ENCODE results near the gene PARD6A.

The PARD6A gene

DNA sequence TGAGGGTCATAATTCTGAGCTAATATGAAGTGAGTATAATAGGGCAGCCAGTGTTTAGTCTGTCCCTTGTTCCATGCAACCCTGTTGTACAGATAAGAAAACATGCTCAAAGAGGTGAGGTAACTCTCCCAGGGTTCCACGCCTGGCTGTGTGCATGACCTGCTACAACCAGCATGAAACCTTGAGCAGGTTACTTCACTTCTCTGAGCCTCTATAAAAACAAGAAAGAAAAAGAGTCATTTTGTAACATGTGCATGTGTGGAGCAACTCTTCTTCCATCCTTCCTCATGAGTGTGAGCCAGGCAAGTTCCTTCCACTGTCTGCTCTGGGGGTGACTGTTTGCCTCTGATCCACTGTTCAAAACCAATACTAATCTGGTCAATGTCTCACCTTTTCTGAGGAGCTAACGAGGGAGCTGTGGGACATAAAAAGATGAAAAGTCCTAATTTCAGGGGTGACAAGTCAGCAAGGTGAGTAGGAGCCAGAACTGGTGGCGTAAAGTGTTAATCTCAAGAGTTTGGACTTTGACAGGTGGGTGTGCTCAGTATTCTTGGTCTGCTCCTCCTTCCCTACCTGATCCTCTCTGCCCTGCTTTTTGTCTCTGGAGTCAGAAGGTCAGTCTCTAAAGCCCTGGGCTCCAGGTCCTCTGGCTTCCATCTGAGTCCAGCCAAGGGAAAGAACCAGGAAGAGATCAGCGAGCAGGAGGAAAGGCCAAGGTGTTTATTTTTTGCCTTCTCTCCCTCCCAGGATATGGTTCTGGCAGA is 36.8 kb downstream of the PARD6A start:
- no peak for DNase-seq

DNA sequence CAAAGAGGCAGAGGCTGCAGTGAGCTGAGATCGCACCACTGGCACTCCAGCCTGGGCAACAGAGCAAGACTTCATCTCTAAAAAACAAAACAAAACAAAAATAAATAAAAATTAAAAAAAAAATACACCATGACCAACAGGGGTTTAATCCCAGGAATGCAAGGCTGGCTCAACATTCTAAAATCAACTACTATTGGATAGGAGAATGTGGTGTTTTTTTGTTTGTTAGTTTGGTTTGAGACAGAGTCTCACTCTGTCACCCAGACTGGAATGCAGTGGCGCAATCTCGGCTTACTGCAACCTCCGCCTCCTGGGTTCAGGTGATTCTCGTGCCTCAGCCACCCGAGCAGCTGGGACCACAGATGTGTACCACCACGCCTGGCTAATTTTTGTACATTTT is 38.5 kb downstream of the PARD6A start:
- DNase-seq: no peak

DNA sequence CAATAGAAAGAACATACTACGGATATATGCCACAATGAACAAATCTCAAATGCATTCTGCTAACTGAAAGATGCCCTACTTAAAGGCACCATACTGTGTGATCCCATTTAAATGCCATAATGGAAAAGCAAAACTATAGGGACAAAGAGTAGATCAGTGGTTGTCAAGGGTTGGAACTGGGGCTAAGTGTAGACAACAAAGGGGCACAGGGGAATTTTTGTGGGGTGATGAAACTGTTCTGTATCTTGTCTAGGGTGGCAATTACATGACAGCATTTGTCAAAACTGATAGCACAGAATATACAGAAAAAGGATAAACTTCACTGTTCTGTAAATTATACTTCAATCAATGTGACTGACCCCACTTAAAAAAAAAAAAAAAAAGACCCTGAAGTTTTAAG is 40.7 kb downstream of the PARD6A start:
- DNase-seq: no peak

GRCh38 chr16:67702130-67702529 is 41.4 kb downstream of the PARD6A start:
- DNase-seq: no peak

GRCh38 chr16:67703626-67704025 is 42.9 kb downstream of the PARD6A start:
- no peak for DNase-seq

DNA sequence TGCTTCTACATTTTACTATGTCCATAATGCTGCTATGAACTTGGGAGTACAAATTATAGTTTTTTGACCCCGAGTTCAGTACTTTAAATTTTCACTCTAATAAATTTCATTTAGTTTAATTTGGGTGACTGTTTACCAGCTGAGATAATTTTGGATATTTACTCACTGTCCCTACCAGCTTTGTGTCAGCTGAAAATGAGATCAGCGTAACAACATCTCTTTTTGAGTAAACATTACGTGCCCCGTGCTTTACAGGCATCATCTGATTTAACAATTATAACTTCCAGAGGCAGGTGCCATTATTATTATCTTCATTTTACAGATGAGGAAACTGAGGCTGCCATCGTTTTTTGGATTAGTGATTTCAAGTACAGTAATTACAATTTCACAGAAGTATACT is 43.4 kb downstream of the PARD6A start:
- DNase-seq: no peak

GRCh38 chr16:67707210-67707609 is 46.5 kb downstream of the PARD6A start:
- DNase-seq: no peak

GRCh38 chr16:67707790-67708189 is 47.0 kb downstream of the PARD6A start:
- no peak for DNase-seq

DNA sequence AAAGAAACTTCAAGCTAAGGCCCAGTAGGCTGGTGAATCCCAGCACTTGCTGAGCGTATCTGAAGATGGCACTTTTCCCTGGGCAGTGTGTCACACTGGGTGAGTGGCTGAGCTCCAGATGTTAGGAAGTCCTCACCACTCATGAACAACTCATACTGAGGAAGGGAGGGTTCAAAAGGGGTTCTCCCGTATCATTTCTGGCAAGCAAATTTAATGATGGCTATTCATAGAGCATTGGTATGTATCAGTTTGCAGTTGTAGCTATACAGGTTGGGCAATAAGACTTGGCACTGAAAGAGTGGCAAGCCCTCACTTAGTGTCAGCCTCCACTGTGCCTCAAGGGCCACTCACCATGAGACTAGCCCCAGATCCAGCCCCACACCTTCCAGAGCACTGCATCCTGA is 47.6 kb downstream of the PARD6A start:
- no peak for DNase-seq

DNA sequence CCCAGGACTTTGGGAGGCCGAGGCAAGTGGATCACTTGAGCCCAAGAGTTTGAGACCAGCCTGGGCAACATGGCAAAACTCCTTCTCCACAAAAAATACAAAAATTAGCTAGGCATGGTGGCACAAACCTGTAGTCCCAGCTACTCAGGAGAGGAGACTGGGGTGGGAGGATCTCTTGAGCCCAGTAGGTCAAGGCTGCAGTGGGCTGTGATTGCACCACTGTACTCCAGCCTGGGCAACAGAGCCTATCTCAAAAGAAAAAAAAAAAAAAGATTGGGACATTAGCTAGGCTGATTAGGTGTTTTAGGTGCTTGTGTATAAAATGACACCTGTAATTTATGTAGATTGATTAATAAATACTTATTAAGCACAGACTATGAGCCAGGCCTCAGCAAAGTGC is 48.3 kb downstream of the PARD6A start:
- DNase-seq: no peak

- DNase-seq: no peak
Observed at GRCh38 chr16:67710607-67711006, 49.8 kb downstream of the PARD6A start.
